Measurements from ENCODE around the gene GPR152. TPM values are rescaled to one million over a fixed set of nuclear protein-coding genes. Genes with fewer than 3 reads are reported as not detected.
"Not testable (repeated sequence)": the region's sequence is repeated elsewhere in the genome, so short reads cannot be mapped to it uniquely, and the experiment has no call there.

Gene GPR152
- total RNA-seq, 4 donors from 2014 or later, result 0.34 TPM; not detected in 3

DNA sequence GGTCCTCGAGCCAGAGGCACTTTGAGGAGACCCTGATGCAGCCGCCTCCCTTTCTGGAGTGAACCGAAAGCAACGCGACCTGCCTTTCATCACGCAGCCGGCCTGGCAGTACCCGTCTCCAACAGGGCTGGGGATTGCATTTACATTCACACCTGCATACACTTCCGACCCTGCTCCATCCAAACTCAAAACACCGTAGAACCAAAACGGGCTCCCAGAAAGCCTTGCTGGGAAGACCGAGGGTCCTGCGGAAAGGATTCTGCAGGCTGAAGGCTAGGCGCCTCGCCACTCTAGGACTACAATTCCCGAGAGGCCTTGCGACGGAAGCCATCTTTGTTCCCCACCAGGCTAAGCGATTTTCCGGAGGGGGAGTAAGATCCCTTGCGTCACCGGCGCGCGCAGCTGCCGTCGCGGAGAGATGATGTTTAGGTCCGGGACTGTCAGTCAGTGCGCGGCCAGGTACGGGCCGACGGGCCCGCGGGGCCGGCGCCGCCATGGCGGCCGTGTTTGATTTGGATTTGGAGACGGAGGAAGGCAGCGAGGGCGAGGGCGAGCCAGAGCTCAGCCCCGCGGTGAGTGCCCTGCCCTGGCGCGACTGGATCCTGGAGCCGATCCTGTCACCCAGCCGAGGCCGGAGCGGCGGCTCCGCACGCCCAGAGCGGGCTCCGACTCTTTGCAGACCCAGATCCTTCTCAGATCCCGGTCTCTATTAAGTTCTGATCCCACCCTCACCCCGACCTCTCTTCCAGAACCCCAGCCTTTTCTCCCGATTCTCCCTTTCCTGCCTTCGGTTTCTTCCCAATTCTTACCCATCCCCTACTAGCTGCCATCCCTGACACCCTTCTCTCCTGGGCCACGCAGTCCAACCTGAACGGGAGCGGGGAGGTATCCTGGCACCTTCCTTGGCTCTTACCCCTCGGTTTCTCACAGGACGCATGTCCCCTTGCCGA is 24.2 kb downstream of the GPR152 start, which contains the start of gene RPS6KB2:
TSS of gene RPS6KB2 (plus strand) at position 443 of the 950 bp plus-strand sequence. CDS start at position 495, 52 bp downstream.
- peak within 1 kb of the TSS; percentile 95 for H3K4me3 ChIP-seq
- H3K27me3 ChIP-seq, result no peaks in the 10 kb centered on the region
- under 1% methylated on average over 61 of the region's 68 CpGs for WGBS
- TF ChIP-seq POLR2A (IDR thresholded peaks at IDR 0.05) (peak in 1 of 2 donors; percentile 89), POLR2AphosphoS5 (IDR thresholded peaks at IDR 0.05) (peak; percentile 82 to 97 (median 92)), EP300 (IDR thresholded peaks at IDR 0.05) (no peak)
- peaks cover 24% of the 10 kb centered on the region for H3K36me3 ChIP-seq
- H3K9me3 ChIP-seq, result no peaks in the 10 kb centered on the region
- H3K4me1 ChIP-seq, result peaks cover 37% of the 10 kb centered on the region
- peak within 1 kb of the TSS; percentile 96 for H3K27ac ChIP-seq
- peak; percentile 99 for DNase-seq (ENCODE audit: low spot score in 2 of 2)

DNA sequence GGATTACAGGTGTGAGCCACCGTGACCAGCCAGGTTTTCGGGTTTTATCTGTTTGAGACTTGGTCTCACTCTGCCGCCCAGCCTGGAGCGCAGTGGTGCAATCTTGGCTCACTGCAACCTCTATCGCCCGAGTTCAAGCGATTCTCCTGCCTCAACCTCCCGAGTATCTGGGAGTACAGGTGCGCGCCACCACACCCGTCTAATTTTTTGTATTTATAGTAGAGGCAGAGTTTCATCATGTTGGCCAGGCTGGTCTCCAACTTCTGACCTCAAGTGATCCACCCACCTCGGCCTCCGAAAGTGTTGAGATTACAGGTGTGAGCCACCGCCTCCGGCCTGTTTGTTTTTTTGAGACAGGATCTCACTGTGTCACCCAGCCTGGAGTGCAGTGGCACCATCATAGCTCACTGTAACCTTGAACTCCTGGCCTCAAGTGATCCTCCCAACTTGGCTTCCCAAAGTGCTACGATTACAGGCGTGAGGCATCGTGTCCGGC is 25.1 kb downstream of the GPR152 start:
- not testable (repeated sequence) for H3K27me3 ChIP-seq; DNase-seq (ENCODE audit: low spot score in 2 of 2); H3K9me3 ChIP-seq
- peaks cover 38% of the 10 kb centered on the region for H3K4me1 ChIP-seq
- WGBS, result 76% methylated on average over 19 of the region's 19 CpGs
- H3K27ac ChIP-seq, result peak overlapping the region; percentile 96
- H3K4me3 ChIP-seq, result peak overlapping the region; percentile 95
- peaks cover 14% of the 10 kb centered on the region for H3K36me3 ChIP-seq

DNA sequence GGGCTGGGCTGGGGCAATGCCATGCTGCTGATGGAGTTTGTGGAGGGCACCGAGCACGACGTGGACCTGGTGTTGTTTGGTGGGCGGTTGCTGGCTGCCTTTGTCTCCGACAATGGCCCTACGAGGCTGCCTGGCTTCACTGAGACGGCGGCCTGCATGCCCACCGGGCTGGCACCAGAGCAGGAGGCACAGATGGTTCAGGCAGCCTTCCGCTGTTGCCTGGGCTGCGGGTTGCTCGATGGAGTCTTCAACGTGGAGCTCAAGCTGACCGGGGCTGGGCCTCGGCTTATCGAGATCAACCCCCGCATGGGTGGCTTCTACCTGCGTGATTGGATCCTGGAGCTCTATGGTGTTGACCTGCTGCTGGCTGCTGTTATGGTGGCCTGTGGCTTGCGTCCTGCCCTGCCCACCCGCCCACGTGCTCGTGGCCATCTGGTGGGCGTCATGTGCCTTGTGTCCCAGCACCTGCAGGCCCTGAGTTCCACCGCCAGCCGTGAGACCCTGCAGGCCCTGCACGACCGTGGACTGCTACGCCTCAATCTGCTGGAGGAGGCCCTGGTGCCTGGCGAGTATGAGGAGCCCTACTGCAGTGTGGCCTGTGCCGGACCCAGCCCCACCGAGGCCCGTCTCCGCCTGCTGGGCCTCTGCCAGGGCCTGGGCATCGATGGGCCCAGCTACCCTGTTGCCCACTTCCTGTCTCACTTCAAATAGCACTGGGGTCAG is 28.5 kb downstream of the GPR152 start:
- peaks cover 40% of the 10 kb centered on the region for H3K4me1 ChIP-seq
- TF ChIP-seq EP300 (IDR thresholded peaks at IDR 0.05) (no peak), POLR2A (IDR thresholded peaks at IDR 0.05) (no peak), POLR2AphosphoS5 (IDR thresholded peaks at IDR 0.05) (no peak)
- TF ChIP-seq, protein P1, sequence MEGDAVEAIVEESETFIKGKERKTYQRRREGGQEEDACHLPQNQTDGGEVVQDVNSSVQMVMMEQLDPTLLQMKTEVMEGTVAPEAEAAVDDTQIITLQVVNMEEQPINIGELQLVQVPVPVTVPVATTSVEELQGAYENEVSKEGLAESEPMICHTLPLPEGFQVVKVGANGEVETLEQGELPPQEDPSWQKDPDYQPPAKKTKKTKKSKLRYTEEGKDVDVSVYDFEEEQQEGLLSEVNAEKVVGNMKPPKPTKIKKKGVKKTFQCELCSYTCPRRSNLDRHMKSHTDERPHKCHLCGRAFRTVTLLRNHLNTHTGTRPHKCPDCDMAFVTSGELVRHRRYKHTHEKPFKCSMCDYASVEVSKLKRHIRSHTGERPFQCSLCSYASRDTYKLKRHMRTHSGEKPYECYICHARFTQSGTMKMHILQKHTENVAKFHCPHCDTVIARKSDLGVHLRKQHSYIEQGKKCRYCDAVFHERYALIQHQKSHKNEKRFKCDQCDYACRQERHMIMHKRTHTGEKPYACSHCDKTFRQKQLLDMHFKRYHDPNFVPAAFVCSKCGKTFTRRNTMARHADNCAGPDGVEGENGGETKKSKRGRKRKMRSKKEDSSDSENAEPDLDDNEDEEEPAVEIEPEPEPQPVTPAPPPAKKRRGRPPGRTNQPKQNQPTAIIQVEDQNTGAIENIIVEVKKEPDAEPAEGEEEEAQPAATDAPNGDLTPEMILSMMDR (IDR thresholded peaks at IDR 0.05), result no peak
- no peaks in the 10 kb centered on the region for H3K36me3 ChIP-seq
- no peak overlapping the region for H3K4me3 ChIP-seq
- H3K27me3 ChIP-seq, result no peaks in the 10 kb centered on the region
- H3K27ac ChIP-seq, result no peak overlapping the region
- 88% methylated on average over 25 of the region's 34 CpGs for WGBS
- no peak for DNase-seq (ENCODE audit: low spot score in 2 of 2)
- no peaks in the 10 kb centered on the region for H3K9me3 ChIP-seq

DNA sequence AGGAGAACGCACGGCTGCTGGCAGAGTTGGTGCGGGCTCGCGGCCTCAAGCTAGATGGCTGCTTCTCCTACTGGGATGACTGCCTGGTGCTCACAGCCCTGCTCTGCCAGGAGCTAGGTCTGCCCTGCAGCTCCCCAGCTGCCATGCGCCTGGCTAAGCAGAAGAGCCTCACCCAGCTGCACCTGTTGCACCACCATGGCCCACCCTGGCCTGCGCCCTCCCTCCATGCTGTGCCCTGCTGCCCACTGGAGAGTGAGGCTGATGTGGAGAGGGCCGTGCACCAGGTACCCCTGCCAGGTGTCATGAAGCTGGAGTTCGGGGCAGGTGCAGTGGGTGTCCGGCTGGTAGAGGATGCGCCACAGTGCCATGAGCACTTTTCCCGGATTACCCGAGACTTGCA is 29.1 kb downstream of the GPR152 start:
- no peaks in the 10 kb centered on the region for H3K36me3 ChIP-seq
- no peak for DNase-seq (ENCODE audit: low spot score in 2 of 2)
- no peaks in the 10 kb centered on the region for H3K27me3 ChIP-seq
- H3K4me3 ChIP-seq, result no peak overlapping the region
- no peak overlapping the region for H3K27ac ChIP-seq
- no peaks in the 10 kb centered on the region for H3K9me3 ChIP-seq
- WGBS, result 82% methylated on average over 13 of the region's 13 CpGs
- H3K4me1 ChIP-seq, result peaks cover 42% of the 10 kb centered on the region
- no peak for TF ChIP-seq POLR2A (IDR thresholded peaks at IDR 0.05)
- TF ChIP-seq, protein P1 (IDR thresholded peaks at IDR 0.05), result no peak
- no peak for TF ChIP-seq POLR2AphosphoS5 (IDR thresholded peaks at IDR 0.05)
- no peak for TF ChIP-seq EP300 (IDR thresholded peaks at IDR 0.05)

DNA sequence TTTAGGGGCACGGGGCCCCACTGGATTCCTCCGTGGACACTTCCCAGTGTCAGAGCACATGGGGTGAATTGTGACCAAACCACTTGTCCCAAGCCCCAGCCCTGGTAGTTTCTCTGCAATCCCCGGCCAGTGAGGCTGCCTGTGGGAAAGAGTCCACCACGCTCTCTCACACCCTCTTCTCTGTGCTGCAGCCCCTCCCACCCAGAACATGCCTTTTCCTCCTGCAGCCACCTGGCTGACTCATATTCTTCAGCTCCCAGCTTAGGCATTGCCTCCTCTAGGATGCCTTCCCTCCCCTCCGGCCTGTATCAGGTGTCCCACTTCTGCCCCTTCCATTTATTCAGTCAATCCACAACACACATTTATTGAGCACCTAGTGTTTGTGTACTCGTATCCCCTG is 29.6 kb downstream of the GPR152 start:
- no peak for DNase-seq (ENCODE audit: low spot score in 2 of 2)
- Histone ChIP-seq H3K9me3 (no peaks in the 10 kb centered on the region), H3K36me3 (no peaks in the 10 kb centered on the region), H3K27ac (no peak overlapping the region), H3K27me3 (no peaks in the 10 kb centered on the region), H3K4me3 (no peak overlapping the region), H3K4me1 (peaks cover 47% of the 10 kb centered on the region)
- 56% methylated on average over 6 of the region's 6 CpGs for WGBS
- TF ChIP-seq EP300 (IDR thresholded peaks at IDR 0.05) (no peak), POLR2A (IDR thresholded peaks at IDR 0.05) (no peak), POLR2AphosphoS5 (IDR thresholded peaks at IDR 0.05) (no peak)
- TF ChIP-seq, protein P1 (IDR thresholded peaks at IDR 0.05), result no peak

All from suprapubic skin (tissue), 4 donors.